Ecto neural progenitor cell (in vitro differentiated cells): Measurements from ENCODE around the gene PCDHGB5.
"Not testable (repeated sequence)": the region's sequence is repeated elsewhere in the genome, so short reads cannot be mapped to it uniquely, and the experiment has no call there.

Source experiments
- DNase-seq: peaks from one replicate; pipeline ENCODE4 v3.0.0-alpha.2; 2018; ENCODE audit warnings: low spot score

PCDHGB5 gene

DNA sequence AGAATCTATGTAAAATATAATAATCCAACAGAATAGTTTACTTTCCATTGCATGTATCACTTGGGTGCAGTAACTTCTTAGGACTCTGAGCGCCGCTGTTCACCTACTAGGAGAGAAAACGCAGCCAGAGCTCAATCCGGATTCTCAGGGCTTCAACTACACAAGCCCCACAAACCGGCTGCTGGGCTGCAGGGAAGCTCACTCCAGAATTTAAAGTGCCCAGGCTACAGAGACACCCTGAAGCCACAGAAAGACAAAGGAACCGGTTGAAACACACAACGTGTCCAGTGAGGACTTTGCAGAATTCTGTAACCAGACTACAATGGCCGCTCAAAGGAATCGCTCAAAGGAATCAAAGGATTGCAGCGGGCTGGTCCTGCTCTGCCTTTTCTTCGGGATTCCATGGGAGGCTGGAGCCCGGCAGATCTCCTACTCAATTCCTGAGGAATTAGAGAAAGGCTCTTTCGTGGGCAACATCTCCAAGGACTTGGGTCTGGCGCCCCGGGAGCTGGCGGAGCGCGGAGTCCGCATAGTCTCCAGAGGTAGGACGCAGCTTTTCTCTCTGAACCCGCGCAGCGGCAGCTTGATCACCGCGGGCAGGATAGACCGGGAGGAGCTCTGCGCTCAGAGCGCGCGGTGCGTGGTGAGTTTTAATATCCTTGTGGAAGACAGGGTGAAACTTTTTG, 15.2 kb downstream of the PCDHGB5 start, which contains the start of gene PCDHGA10:
PCDHGA10 (plus strand) TSS at position 134 of the 686 bp plus-strand sequence; CDS start at position 323, 189 bp downstream.
- DNase-seq: no peak

GRCh38 chr5:141413540-141414069, 15.9 kb downstream of the PCDHGB5 start:
- DNase-seq: no peak

- not testable (repeated sequence) for DNase-seq
Observed at GRCh38 chr5:141414548-141415274, 17.0 kb downstream of the PCDHGB5 start.

GRCh38 chr5:141415275-141415618, 17.5 kb downstream of the PCDHGB5 start:
- not testable (repeated sequence) for DNase-seq

- DNase-seq: peak; percentile 87
Observed at GRCh38 chr5:141417494-141418172, 19.9 kb downstream of the PCDHGB5 start, which contains the start of gene PCDHGB7. TSS of gene PCDHGB7 (plus strand) at chr5:141417677. CDS start at chr5:141417860, 183 bp downstream.

GRCh38 chr5:141419074-141419880, 21.5 kb downstream of the PCDHGB5 start:
- no peak for DNase-seq

DNA sequence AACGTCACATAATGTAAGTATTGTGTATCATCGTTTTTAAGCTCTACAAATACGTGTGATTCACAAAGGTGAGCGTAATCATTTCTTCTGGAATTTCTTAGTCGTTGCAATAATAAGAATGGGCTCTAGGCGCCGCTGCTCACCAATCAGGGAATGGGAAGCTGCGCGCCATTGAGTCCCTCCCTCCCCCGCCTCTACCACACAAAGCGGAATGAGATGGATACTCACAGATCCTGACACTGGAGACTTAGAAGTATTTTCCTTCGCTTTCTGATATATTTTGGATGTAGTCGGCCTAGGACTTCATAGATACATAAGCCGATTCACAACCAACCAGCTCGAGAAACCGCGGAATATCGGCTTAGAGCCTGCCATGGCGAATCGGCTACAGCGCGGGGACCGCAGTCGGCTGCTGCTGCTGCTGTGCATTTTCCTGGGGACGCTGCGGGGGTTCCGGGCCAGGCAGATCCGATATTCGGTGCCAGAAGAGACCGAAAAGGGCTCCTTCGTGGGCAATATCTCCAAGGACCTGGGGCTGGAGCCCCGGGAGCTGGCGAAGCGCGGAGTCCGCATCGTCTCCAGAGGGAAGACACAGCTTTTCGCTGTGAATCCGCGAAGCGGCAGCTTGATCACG, 23.2 kb downstream of the PCDHGB5 start, which contains the start of gene PCDHGA11:
PCDHGA11 (plus strand) TSS at position 197 of the 634 bp plus-strand sequence; CDS start at position 374, 177 bp downstream.
- peak; percentile 63 for DNase-seq

- no peak for DNase-seq
Observed at GRCh38 chr5:141421489-141421855, 23.7 kb downstream of the PCDHGB5 start.

- no peak for DNase-seq
Observed at GRCh38 chr5:141422742-141423291, 25.1 kb downstream of the PCDHGB5 start.

GRCh38 chr5:141427783-141428426, 30.2 kb downstream of the PCDHGB5 start:
- no peak for DNase-seq

DNA sequence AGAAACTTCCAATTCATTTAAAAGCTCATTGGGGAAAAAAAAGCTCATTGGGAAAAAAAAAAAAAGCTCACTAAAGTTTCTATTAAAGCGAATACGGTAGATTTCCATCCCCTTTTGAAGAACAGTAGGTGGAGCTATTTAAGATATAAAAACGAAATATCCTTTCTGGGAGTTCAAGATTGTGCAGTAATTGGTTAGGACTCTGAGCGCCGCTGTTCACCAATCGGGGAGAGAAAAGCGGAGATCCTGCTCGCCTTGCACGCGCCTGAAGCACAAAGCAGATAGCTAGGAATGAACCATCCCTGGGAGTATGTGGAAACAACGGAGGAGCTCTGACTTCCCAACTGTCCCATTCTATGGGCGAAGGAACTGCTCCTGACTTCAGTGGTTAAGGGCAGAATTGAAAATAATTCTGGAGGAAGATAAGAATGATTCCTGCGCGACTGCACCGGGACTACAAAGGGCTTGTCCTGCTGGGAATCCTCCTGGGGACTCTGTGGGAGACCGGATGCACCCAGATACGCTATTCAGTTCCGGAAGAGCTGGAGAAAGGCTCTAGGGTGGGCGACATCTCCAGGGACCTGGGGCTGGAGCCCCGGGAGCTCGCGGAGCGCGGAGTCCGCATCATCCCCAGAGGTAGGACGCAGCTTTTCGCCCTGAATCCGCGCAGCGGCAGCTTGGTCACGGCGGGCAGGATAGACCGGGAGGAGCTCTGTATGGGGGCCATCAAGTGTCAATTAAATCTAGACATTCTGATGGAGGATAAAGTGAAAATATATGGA, 32.8 kb downstream of the PCDHGB5 start, which contains the start of gene PCDHGA12:
PCDHGA12 (plus strand) TSS at position 176 of the 782 bp plus-strand sequence; CDS start at position 429, 253 bp downstream.
- no peak for DNase-seq

DNA sequence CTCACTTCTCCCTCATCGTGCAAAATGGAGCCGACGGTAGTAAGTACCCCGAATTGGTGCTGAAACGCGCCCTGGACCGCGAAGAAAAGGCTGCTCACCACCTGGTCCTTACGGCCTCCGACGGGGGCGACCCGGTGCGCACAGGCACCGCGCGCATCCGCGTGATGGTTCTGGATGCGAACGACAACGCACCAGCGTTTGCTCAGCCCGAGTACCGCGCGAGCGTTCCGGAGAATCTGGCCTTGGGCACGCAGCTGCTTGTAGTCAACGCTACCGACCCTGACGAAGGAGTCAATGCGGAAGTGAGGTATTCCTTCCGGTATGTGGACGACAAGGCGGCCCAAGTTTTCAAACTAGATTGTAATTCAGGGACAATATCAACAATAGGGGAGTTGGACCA, 33.5 kb downstream of the PCDHGB5 start:
- no peak for DNase-seq

DNA sequence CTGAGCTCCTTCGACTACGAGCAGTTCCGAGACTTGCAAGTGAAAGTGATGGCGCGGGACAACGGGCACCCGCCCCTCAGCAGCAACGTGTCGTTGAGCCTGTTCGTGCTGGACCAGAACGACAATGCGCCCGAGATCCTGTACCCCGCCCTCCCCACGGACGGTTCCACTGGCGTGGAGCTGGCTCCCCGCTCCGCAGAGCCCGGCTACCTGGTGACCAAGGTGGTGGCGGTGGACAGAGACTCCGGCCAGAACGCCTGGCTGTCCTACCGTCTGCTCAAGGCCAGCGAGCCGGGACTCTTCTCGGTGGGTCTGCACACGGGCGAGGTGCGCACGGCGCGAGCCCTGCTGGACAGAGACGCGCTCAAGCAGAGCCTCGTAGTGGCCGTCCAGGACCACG, 34.6 kb downstream of the PCDHGB5 start:
- DNase-seq: not testable (repeated sequence)

DNA sequence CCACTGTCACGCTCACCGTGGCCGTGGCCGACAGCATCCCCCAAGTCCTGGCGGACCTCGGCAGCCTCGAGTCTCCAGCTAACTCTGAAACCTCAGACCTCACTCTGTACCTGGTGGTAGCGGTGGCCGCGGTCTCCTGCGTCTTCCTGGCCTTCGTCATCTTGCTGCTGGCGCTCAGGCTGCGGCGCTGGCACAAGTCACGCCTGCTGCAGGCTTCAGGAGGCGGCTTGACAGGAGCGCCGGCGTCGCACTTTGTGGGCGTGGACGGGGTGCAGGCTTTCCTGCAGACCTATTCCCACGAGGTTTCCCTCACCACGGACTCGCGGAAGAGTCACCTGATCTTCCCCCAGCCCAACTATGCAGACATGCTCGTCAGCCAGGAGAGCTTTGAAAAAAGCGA, 35.0 kb downstream of the PCDHGB5 start:
- not testable (repeated sequence) for DNase-seq

- DNase-seq: no peak
Observed at GRCh38 chr5:141434006-141434405, 36.3 kb downstream of the PCDHGB5 start.

DNA sequence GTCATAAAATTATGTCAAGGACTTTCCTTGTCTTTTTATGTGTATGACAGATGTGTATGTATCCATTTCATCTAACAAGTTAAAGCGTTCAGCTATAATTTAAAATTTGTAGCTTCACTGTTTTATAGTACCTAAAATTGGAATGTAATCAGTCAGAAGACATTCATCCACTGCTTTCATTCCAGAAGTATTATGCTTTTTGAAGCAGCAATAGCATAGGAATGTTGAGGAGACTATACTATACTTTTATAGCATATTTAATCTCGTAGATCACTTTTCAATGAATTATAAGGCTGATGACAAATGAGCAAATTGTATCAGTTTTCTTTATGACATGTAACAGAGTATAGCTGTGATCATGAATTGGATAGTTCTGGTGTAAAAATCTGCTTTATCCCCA, 39.5 kb downstream of the PCDHGB5 start:
- DNase-seq: no peak

GRCh38 chr5:141439411-141440141, 41.8 kb downstream of the PCDHGB5 start:
- no peak for DNase-seq

- no peak for DNase-seq
Observed at GRCh38 chr5:141440341-141440740, 42.6 kb downstream of the PCDHGB5 start.
